ENCODE data around the gene FANK1. TPM values are rescaled to one million over a fixed set of nuclear protein-coding genes. Genes with fewer than 3 reads are reported as not detected.

The FANK1 gene
- total RNA-seq, 6 donors from 2014 or later: 2.1 to 42.9 (median 16.6) TPM

- DNase-seq: no peak
- Histone ChIP-seq H3K27ac (no peak overlapping the region), H3K9me3 (no peaks in the 10 kb centered on the region), H3K36me3 (no peaks in the 10 kb centered on the region), H3K27me3 (no peaks in the 10 kb centered on the region), H3K4me3 (no peak overlapping the region), H3K4me1 (no peaks in the 10 kb centered on the region)
- 52 to 60% methylated on average over 2 of the region's 2 CpGs for WGBS, 2 donors
- ATAC-seq (ENCODE audit: low FRiP score in 2 of 2): no peak
- TF ChIP-seq, protein P1, sequence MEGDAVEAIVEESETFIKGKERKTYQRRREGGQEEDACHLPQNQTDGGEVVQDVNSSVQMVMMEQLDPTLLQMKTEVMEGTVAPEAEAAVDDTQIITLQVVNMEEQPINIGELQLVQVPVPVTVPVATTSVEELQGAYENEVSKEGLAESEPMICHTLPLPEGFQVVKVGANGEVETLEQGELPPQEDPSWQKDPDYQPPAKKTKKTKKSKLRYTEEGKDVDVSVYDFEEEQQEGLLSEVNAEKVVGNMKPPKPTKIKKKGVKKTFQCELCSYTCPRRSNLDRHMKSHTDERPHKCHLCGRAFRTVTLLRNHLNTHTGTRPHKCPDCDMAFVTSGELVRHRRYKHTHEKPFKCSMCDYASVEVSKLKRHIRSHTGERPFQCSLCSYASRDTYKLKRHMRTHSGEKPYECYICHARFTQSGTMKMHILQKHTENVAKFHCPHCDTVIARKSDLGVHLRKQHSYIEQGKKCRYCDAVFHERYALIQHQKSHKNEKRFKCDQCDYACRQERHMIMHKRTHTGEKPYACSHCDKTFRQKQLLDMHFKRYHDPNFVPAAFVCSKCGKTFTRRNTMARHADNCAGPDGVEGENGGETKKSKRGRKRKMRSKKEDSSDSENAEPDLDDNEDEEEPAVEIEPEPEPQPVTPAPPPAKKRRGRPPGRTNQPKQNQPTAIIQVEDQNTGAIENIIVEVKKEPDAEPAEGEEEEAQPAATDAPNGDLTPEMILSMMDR (IDR thresholded peaks at IDR 0.05): no peak
- TF ChIP-seq POLR2AphosphoS5 (IDR thresholded peaks at IDR 0.05) (no peak), EP300 (IDR thresholded peaks at IDR 0.05) (no peak), POLR2A (IDR thresholded peaks at IDR 0.05) (no peak)
Observed at GRCh38 chr10:126001576-126001975, 105.2 kb downstream of the FANK1 start.

GRCh38 chr10:126004752-126005151 is 108.4 kb downstream of the FANK1 start:
- H3K27ac ChIP-seq: no peak overlapping the region
- no peaks in the 10 kb centered on the region for H3K36me3 ChIP-seq
- TF ChIP-seq, protein P1 (IDR thresholded peaks at IDR 0.05): no peak
- TF ChIP-seq POLR2A (IDR thresholded peaks at IDR 0.05) (no peak), POLR2AphosphoS5 (IDR thresholded peaks at IDR 0.05) (no peak), EP300 (IDR thresholded peaks at IDR 0.05) (no peak)
- H3K4me1 ChIP-seq: no peaks in the 10 kb centered on the region
- ATAC-seq (ENCODE audit: low FRiP score in 2 of 2) (no peak), DNase-seq (no peak)
- H3K9me3 ChIP-seq: no peaks in the 10 kb centered on the region
- H3K4me3 ChIP-seq: no peak overlapping the region
- no peaks in the 10 kb centered on the region for H3K27me3 ChIP-seq
- WGBS, 2 donors: 80 to 87% methylated on average over 8 of the region's 8 CpGs

DNA sequence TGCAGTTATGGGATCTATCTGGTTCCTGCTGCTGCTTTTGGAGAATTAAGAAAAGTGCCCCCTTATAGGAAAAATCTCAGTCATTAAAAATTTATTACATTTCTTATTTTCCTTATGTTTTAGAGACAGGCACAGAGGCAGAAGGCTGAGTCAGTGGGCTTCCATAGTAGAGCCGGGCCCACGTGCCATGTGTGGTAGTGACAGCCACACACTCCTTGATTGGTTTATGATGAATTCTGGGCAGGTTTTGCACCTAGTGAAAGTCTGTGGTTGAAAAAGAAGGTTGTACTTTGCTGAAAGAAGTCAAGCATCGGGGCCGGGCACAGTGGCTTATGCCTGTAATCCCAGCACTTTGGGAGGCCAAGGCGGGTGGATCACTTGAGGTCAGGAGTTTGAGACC is 109.9 kb downstream of the FANK1 start:
- WGBS, 2 donors: 74 to 75% methylated on average over 5 of the region's 5 CpGs
- ATAC-seq (ENCODE audit: low FRiP score in 2 of 2) (no peak), DNase-seq (no peak)
- Histone ChIP-seq H3K9me3 (no peaks in the 10 kb centered on the region), H3K27ac (no peak overlapping the region), H3K4me1 (no peaks in the 10 kb centered on the region), H3K27me3 (no peaks in the 10 kb centered on the region), H3K36me3 (no peaks in the 10 kb centered on the region), H3K4me3 (no peak overlapping the region)
- TF ChIP-seq, protein P1 (IDR thresholded peaks at IDR 0.05): no peak
- TF ChIP-seq EP300 (IDR thresholded peaks at IDR 0.05): no peak
- TF ChIP-seq POLR2A (IDR thresholded peaks at IDR 0.05): no peak
- no peak for TF ChIP-seq POLR2AphosphoS5 (IDR thresholded peaks at IDR 0.05)

- no peaks in the 10 kb centered on the region for H3K4me1 ChIP-seq
- H3K36me3 ChIP-seq: no peaks in the 10 kb centered on the region
- no peak overlapping the region for H3K27ac ChIP-seq
- no peaks in the 10 kb centered on the region for H3K9me3 ChIP-seq
- WGBS, 2 donors: 96 to 98% methylated on average over 2 of the region's 2 CpGs
- no peaks in the 10 kb centered on the region for H3K27me3 ChIP-seq
- H3K4me3 ChIP-seq: no peak overlapping the region
- DNase-seq (no peak), ATAC-seq (ENCODE audit: low FRiP score in 2 of 2) (no peak)
- TF ChIP-seq POLR2A (IDR thresholded peaks at IDR 0.05) (no peak), POLR2AphosphoS5 (IDR thresholded peaks at IDR 0.05) (no peak), EP300 (IDR thresholded peaks at IDR 0.05) (no peak)
- TF ChIP-seq, protein P1 (IDR thresholded peaks at IDR 0.05): no peak
Observed at GRCh38 chr10:126006906-126007305, 110.5 kb downstream of the FANK1 start.

DNA sequence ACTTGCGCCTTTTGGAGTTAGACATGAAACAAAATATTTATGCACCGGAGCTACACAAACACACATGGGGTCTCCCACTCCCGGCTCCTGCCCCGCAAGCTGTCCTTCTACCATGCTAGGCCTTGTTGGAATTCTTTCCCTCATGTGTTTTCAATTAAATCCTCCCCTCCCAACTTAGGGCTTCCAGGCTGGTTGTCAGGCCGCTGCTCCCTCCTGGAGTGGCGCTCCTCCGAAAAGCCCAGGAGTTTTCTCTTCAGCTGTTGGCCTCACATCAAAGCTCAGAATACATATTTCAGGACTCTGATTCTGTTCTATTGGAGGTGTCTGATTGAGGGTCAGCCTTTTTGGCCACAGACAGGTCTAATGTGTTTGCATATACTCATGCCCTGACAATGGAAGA is 113.3 kb downstream of the FANK1 start:
- Histone ChIP-seq H3K4me1 (no peaks in the 10 kb centered on the region), H3K9me3 (no peaks in the 10 kb centered on the region), H3K27me3 (no peaks in the 10 kb centered on the region), H3K4me3 (no peak overlapping the region), H3K36me3 (no peaks in the 10 kb centered on the region), H3K27ac (no peak overlapping the region)
- 94 to 95% methylated on average over 7 of the region's 7 CpGs for WGBS, 2 donors
- DNase-seq (no peak), ATAC-seq (ENCODE audit: low FRiP score in 2 of 2) (no peak)
- TF ChIP-seq, protein P1 (IDR thresholded peaks at IDR 0.05): no peak
- TF ChIP-seq EP300 (IDR thresholded peaks at IDR 0.05) (no peak), POLR2AphosphoS5 (IDR thresholded peaks at IDR 0.05) (no peak)

Data from upper lobe of left lung (tissue), 6 donors.